ENCODE measurements around the gene EXOSC1. TPM values are rescaled to one million over a fixed set of nuclear protein-coding genes. Genes with fewer than 3 reads are reported as not detected.
A peak's percentile ranks its signal among the peaks of the same experiment; 100 is the strongest.

Gene EXOSC1
- total RNA-seq, 1 donor from 2014 or later: 36.1 TPM

DNA sequence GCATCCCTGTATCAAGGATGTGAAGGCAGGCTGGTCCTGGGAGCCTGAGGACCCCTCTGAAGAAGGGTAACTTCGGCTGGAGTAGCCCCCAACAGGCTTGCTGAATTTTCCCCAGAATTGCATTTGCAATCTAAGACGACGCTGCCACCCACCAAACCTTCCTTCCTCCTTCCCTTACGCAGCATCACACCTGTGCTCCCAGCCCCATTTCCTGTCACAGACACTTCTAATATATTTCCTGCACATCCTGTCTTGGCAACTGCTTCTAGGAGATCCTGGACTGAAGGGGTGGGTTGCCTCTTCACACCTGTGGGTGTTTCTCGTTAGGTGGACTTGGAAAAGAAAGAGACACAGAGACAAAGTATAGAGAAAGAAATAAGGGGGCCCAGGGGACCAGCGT, 29.2 kb downstream of the EXOSC1 start:
- no peak for DNase-seq (ENCODE audit: extremely low spot score, unreplicated experiment)
- Mint-ChIP-seq H3K27ac (no peak overlapping the region), H3K36me3 (no peaks in the 10 kb centered on the region), H3K27me3 (no peaks in the 10 kb centered on the region), H3K4me3 (no peak overlapping the region), H3K4me1 (ENCODE audit: unreplicated experiment) (peaks cover 36% of the 10 kb centered on the region), H3K9me3 (no peaks in the 10 kb centered on the region)
- TF ChIP-seq, protein P1, sequence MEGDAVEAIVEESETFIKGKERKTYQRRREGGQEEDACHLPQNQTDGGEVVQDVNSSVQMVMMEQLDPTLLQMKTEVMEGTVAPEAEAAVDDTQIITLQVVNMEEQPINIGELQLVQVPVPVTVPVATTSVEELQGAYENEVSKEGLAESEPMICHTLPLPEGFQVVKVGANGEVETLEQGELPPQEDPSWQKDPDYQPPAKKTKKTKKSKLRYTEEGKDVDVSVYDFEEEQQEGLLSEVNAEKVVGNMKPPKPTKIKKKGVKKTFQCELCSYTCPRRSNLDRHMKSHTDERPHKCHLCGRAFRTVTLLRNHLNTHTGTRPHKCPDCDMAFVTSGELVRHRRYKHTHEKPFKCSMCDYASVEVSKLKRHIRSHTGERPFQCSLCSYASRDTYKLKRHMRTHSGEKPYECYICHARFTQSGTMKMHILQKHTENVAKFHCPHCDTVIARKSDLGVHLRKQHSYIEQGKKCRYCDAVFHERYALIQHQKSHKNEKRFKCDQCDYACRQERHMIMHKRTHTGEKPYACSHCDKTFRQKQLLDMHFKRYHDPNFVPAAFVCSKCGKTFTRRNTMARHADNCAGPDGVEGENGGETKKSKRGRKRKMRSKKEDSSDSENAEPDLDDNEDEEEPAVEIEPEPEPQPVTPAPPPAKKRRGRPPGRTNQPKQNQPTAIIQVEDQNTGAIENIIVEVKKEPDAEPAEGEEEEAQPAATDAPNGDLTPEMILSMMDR (conservative IDR thresholded peaks at IDR 0.05): no peak

- TF ChIP-seq, protein P1 (conservative IDR thresholded peaks at IDR 0.05): no peak
- H3K27ac Mint-ChIP-seq: peak overlapping the region; percentile 64
- no peak for DNase-seq (ENCODE audit: extremely low spot score, unreplicated experiment)
- H3K9me3 Mint-ChIP-seq: no peaks in the 10 kb centered on the region
- H3K4me1 Mint-ChIP-seq (ENCODE audit: unreplicated experiment): peaks cover 26% of the 10 kb centered on the region
- H3K36me3 Mint-ChIP-seq: no peaks in the 10 kb centered on the region
- peak overlapping the region; percentile 13 for H3K4me3 Mint-ChIP-seq
- H3K27me3 Mint-ChIP-seq: no peaks in the 10 kb centered on the region
These were observed 32.9 kb downstream of the EXOSC1 start for GRCh38 chr10:97412891-97413304.

- Mint-ChIP-seq H3K4me3 (no peak overlapping the region), H3K27me3 (no peaks in the 10 kb centered on the region), H3K4me1 (ENCODE audit: unreplicated experiment) (peaks cover 23% of the 10 kb centered on the region), H3K36me3 (no peaks in the 10 kb centered on the region), H3K27ac (peak overlapping the region; percentile 74), H3K9me3 (no peaks in the 10 kb centered on the region)
- no peak for DNase-seq (ENCODE audit: extremely low spot score, unreplicated experiment)
- TF ChIP-seq, protein P1 (conservative IDR thresholded peaks at IDR 0.05): no peak
These were observed 34.4 kb downstream of the EXOSC1 start for GRCh38 chr10:97411406-97411805.

- H3K4me1 Mint-ChIP-seq (ENCODE audit: unreplicated experiment): peaks cover 16% of the 10 kb centered on the region
- no peaks in the 10 kb centered on the region for H3K27me3 Mint-ChIP-seq
- TF ChIP-seq, protein P1 (conservative IDR thresholded peaks at IDR 0.05): no peak
- no peak for DNase-seq (ENCODE audit: extremely low spot score, unreplicated experiment)
- no peak overlapping the region for H3K4me3 Mint-ChIP-seq
- no peaks in the 10 kb centered on the region for H3K36me3 Mint-ChIP-seq
- peak overlapping the region; percentile 79 for H3K27ac Mint-ChIP-seq
- no peaks in the 10 kb centered on the region for H3K9me3 Mint-ChIP-seq
These were observed 37.3 kb downstream of the EXOSC1 start for GRCh38 chr10:97408496-97408992.

GRCh38 chr10:97407952-97408248, 37.9 kb downstream of the EXOSC1 start:
- TF ChIP-seq, protein P1 (conservative IDR thresholded peaks at IDR 0.05): no peak
- no peaks in the 10 kb centered on the region for H3K9me3 Mint-ChIP-seq
- H3K27ac Mint-ChIP-seq: peak overlapping the region; percentile 82
- H3K4me3 Mint-ChIP-seq: no peak overlapping the region
- H3K36me3 Mint-ChIP-seq: no peaks in the 10 kb centered on the region
- no peak for DNase-seq (ENCODE audit: extremely low spot score, unreplicated experiment)
- no peaks in the 10 kb centered on the region for H3K27me3 Mint-ChIP-seq
- H3K4me1 Mint-ChIP-seq (ENCODE audit: unreplicated experiment): peaks cover 12% of the 10 kb centered on the region
